H7 (cell line): ENCODE data around the gene EVI2A. TPM values are rescaled to one million over a fixed set of nuclear protein-coding genes. Genes with fewer than 3 reads are reported as not detected.
"Not testable (repeated sequence)": the region's sequence is repeated elsewhere in the genome, so short reads cannot be mapped to it uniquely, and the experiment has no call there.

Experiments
- DNase-seq: peaks from one replicate; pipeline ENCODE4 v3.0.0; 2012
- H3K27me3 ChIP-seq: 2 replicates; pipeline ENCODE4 v1.6.0; 2011; ENCODE audit warnings: mild to moderate bottlenecking, low read length; ENCODE audit not compliant: control insufficient read depth, insufficient read depth
- H3K36me3 ChIP-seq: replicated peaks from 2 replicates; pipeline ENCODE4 v1.5.1; 2011; ENCODE audit warnings: low read length; ENCODE audit not compliant: control insufficient read depth, insufficient read depth
- H3K4me3 ChIP-seq: 2 replicates; pipeline ENCODE4 v1.5.1; 2011; ENCODE audit warnings: low read depth, mild to moderate bottlenecking, control low read depth, low read length, moderate library complexity; ENCODE audit not compliant: insufficient read depth
- total RNA-seq: library from RNA; depleted of rRNA; stranded (reverse); fragments of >200 nt; shearing (Covaris generic); gene quantifications from 2 replicates; pipeline ENCODE4 v1.2.3, GENCODE V29; 2014

Gene EVI2A
- total RNA-seq, 1 experiment from 2014 or later, result not detected

- Histone ChIP-seq H3K27me3 (no peaks in the 10 kb centered on the region), H3K4me3 (no peak overlapping the region), H3K36me3 (no peaks in the 10 kb centered on the region)
- no peak for DNase-seq
Observed at GRCh38 chr17:31321966-31322365, 544 bp upstream of the EVI2A start.

GRCh38 chr17:31320791-31321190, 631 bp downstream of the EVI2A start:
- Histone ChIP-seq H3K4me3 (no peak overlapping the region), H3K27me3 (no peaks in the 10 kb centered on the region), H3K36me3 (no peaks in the 10 kb centered on the region)
- no peak for DNase-seq

- no peak for DNase-seq
- H3K36me3 ChIP-seq, result no peaks in the 10 kb centered on the region
- no peaks in the 10 kb centered on the region for H3K27me3 ChIP-seq
- H3K4me3 ChIP-seq, result no peak overlapping the region
Observed at GRCh38 chr17:31320241-31320640, 1.2 kb downstream of the EVI2A start.

GRCh38 chr17:31318851-31319661, 2.4 kb downstream of the EVI2A start:
- DNase-seq, result no peak
- Histone ChIP-seq H3K4me3 (no peak overlapping the region), H3K36me3 (no peaks in the 10 kb centered on the region), H3K27me3 (no peaks in the 10 kb centered on the region)

GRCh38 chr17:31318298-31318801, 3.1 kb downstream of the EVI2A start:
- DNase-seq, result no peak
- no peaks in the 10 kb centered on the region for H3K36me3 ChIP-seq
- H3K4me3 ChIP-seq, result no peak overlapping the region
- no peaks in the 10 kb centered on the region for H3K27me3 ChIP-seq

- DNase-seq, result no peak
- Histone ChIP-seq H3K4me3 (no peak overlapping the region), H3K36me3 (no peaks in the 10 kb centered on the region), H3K27me3 (no peaks in the 10 kb centered on the region)
Observed at GRCh38 chr17:31314782-31315100, 6.7 kb downstream of the EVI2A start.

- no peak within 1 kb of the TSS for H3K4me3 ChIP-seq
- H3K36me3 ChIP-seq, result no peaks in the 10 kb centered on the region
- no peak for DNase-seq
- no peaks in the 10 kb centered on the region for H3K27me3 ChIP-seq
Observed at GRCh38 chr17:31313982-31314781, 7.2 kb downstream of the EVI2A start, which contains the start of gene EVI2B. EVI2B (minus strand) TSS chr17:31314054; CDS start chr17:31305609, 8,445 bp downstream.

GRCh38 chr17:31312223-31312622, 9.2 kb downstream of the EVI2A start:
- H3K36me3 ChIP-seq, DNase-seq, H3K27me3 ChIP-seq, H3K4me3 ChIP-seq: not testable (repeated sequence)

- H3K36me3 ChIP-seq, result no peaks in the 10 kb centered on the region
- no peak overlapping the region for H3K4me3 ChIP-seq
- no peak for DNase-seq
- no peaks in the 10 kb centered on the region for H3K27me3 ChIP-seq
Observed at GRCh38 chr17:31311526-31311925, 9.9 kb downstream of the EVI2A start.

- Histone ChIP-seq H3K36me3 (no peaks in the 10 kb centered on the region), H3K4me3 (no peak overlapping the region), H3K27me3 (no peaks in the 10 kb centered on the region)
- DNase-seq, result no peak
Observed at GRCh38 chr17:31310886-31311285, 10.5 kb downstream of the EVI2A start.

- DNase-seq, result no peak
- H3K27me3 ChIP-seq, result no peaks in the 10 kb centered on the region
- no peak overlapping the region for H3K4me3 ChIP-seq
- no peaks in the 10 kb centered on the region for H3K36me3 ChIP-seq
Observed at GRCh38 chr17:31310260-31310659, 11.2 kb downstream of the EVI2A start.

- H3K27me3 ChIP-seq, result no peaks in the 10 kb centered on the region
- no peak for DNase-seq
- no peak overlapping the region for H3K4me3 ChIP-seq
- H3K36me3 ChIP-seq, result no peaks in the 10 kb centered on the region
Observed at GRCh38 chr17:31309556-31309955, 11.9 kb downstream of the EVI2A start.

- no peak for DNase-seq
- H3K27me3 ChIP-seq, result no peaks in the 10 kb centered on the region
- no peak overlapping the region for H3K4me3 ChIP-seq
- H3K36me3 ChIP-seq, result no peaks in the 10 kb centered on the region
Observed at GRCh38 chr17:31308372-31309334, 12.8 kb downstream of the EVI2A start.

GRCh38 chr17:31307640-31308039, 13.8 kb downstream of the EVI2A start:
- DNase-seq, result no peak
- no peaks in the 10 kb centered on the region for H3K27me3 ChIP-seq
- H3K36me3 ChIP-seq, result no peaks in the 10 kb centered on the region
- no peak overlapping the region for H3K4me3 ChIP-seq
